Skin of body (tissue), 2 donors: Measurements from ENCODE around the gene GRIK5. TPM values are rescaled to one million over a fixed set of nuclear protein-coding genes. Genes with fewer than 3 reads are reported as not detected.
A peak's percentile ranks its signal among the peaks of the same experiment; 100 is the strongest.

Experiments
- DNase-seq: peaks from one replicate; lab custom pipeline; 2025; lab: John Stamatoyannopoulos, UW
- total RNA-seq: library from RNA; depleted of rRNA; stranded (reverse); fragments of >200 nt; gene quantifications from one replicate; pipeline ENCODE4 v1.2.3, GENCODE V29; 2014

Gene GRIK5
- total RNA-seq, 1 donor from 2014 or later, result 1.8 TPM

GRCh38 chr19:42076380-42076944, 6.5 kb upstream of the GRIK5 start:
- DNase-seq, result no peak

GRCh38 chr19:42075616-42076379, 5.8 kb upstream of the GRIK5 start, which contains the start of gene ZNF574:
TSS of gene ZNF574 (plus strand) at chr19:42076166. CDS start at chr19:42078607, 2,441 bp downstream.
- peak; percentile 99 for DNase-seq

- no peak for DNase-seq
Measured at GRCh38 chr19:42075364-42075615, 5.3 kb upstream of the GRIK5 start.

GRCh38 chr19:42074513-42075363, 4.7 kb upstream of the GRIK5 start:
- peak; percentile 11 for DNase-seq

GRCh38 chr19:42071247-42071646, 1.2 kb upstream of the GRIK5 start:
- no peak for DNase-seq

- no peak for DNase-seq
Measured at GRCh38 chr19:42068756-42069571, 1.0 kb downstream of the GRIK5 start.

DNA sequence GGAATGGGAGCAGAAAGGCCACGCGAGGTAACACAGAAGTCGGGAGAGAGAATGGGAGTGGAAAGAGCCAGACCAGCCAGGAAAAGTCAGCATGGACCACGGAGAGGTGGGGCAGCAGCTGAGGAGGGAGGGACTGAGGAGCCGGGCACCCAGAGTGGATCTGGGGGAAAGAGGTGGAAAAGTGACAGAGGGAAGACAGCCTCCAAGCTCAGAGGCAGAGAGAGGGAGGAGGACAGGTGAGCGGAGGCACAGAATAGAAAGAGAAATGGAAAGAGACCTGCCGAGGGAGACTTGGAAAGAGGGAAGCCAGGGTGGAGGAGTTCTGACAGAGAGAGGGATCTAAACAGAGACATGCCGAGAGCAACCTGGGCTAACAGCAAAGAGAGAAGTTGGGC, 1.6 kb downstream of the GRIK5 start:
- no peak for DNase-seq

GRCh38 chr19:42067315-42067888, 2.6 kb downstream of the GRIK5 start:
- DNase-seq, result no peak

- DNase-seq, result no peak
Measured at GRCh38 chr19:42066075-42066754, 3.8 kb downstream of the GRIK5 start.

GRCh38 chr19:42065511-42065910, 4.5 kb downstream of the GRIK5 start:
- no peak for DNase-seq

GRCh38 chr19:42065051-42065450, 5.0 kb downstream of the GRIK5 start:
- DNase-seq, result no peak

GRCh38 chr19:42064432-42064831, 5.6 kb downstream of the GRIK5 start:
- DNase-seq, result no peak

- DNase-seq, result no peak
Measured at GRCh38 chr19:42062381-42062780, 7.6 kb downstream of the GRIK5 start.

DNA sequence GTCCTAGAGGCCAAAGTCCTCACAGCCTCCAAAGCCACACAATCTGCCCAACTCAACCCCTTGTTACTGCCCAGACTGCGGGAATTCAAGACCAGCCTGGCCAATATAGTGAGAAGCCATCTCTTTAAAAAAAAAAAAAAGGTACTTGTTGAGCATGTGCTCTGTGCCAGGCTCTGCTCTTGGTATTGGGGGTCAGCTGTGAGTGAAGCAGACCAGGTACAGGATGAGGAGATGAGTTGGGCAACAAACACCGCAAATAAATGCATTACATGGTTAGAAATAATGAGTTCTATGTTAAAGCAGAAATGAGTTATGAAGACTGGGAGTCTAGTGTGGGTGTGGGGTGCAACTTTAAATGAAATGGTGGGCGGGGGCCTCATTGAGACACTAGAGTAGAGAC, 9.9 kb downstream of the GRIK5 start:
- DNase-seq, result no peak

- no peak for DNase-seq
Measured at GRCh38 chr19:42059196-42059595, 10.8 kb downstream of the GRIK5 start.

DNA sequence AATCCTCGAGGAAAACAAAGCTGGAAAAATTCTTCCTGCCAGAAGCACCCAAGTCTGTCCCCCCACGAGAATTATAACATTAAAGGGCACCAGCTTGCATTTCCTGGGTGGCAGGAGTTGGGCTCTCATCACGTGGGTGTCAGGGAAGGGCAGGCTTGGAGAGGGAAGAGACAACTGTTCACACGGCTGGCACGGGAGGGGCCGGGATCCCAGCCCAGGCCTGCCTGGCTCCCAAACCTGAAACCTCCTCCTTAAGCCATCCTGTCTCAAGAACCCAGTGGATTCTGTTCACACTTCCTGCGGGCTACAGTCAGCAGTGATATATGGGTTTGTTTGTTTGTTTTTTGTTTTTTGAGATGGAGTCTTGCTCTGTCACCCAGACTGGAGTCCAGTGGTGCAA, 12.2 kb downstream of the GRIK5 start:
- DNase-seq, result no peak

GRCh38 chr19:42054205-42054604, 15.8 kb downstream of the GRIK5 start:
- DNase-seq, result no peak

- no peak for DNase-seq
Measured at GRCh38 chr19:42053037-42053935, 16.7 kb downstream of the GRIK5 start.

GRCh38 chr19:42052241-42052863, 17.7 kb downstream of the GRIK5 start:
- DNase-seq, result no peak
